Ishikawa (cell line): Measurements from ENCODE around the gene RANGAP1.

Experiments
- CEBPB ChIP-seq: IDR thresholded peaks from 2 replicates; pipeline ENCODE4 v1.6.1; 2012
- CREB1 ChIP-seq: IDR thresholded peaks from 2 replicates; pipeline ENCODE4 v1.6.1; 2012; ENCODE audit warnings: low read depth
- EGR1 ChIP-seq: IDR thresholded peaks from 2 replicates; pipeline ENCODE4 v1.6.1; 2012
- EP300 ChIP-seq: IDR thresholded peaks from 2 replicates; pipeline ENCODE4 v1.6.1; 2012; ENCODE audit warnings: borderline replicate concordance
- FOXM1 ChIP-seq: IDR thresholded peaks from 2 replicates; pipeline ENCODE4 v1.6.1; 2012; ENCODE audit warnings: low read depth, borderline replicate concordance
- NFIC ChIP-seq: IDR thresholded peaks from 2 replicates; pipeline ENCODE4 v1.6.1; 2012
- RAD21 ChIP-seq: IDR thresholded peaks from 2 replicates; pipeline ENCODE4 v1.6.1; 2012; ENCODE audit warnings: low read depth
- TAF1 ChIP-seq: IDR thresholded peaks from 2 replicates; pipeline ENCODE4 v1.6.1; 2012; ENCODE audit warnings: low read depth, mild to moderate bottlenecking
- TCF12 ChIP-seq: IDR thresholded peaks from 2 replicates; pipeline ENCODE4 v1.6.1; 2012; ENCODE audit warnings: low read depth
- TEAD4 ChIP-seq: IDR thresholded peaks from 2 replicates; pipeline ENCODE4 v1.6.1; 2012
- YY1 ChIP-seq: IDR thresholded peaks from 2 replicates; pipeline ENCODE4 v1.6.1; 2012; ENCODE audit warnings: low read depth
- ZBTB7A ChIP-seq: IDR thresholded peaks from 2 replicates; pipeline ENCODE4 v1.6.1; 2012; ENCODE audit warnings: low read depth
- TF ChIP-seq, protein P1 (sequence below): IDR thresholded peaks from 2 replicates; pipeline ENCODE4 v1.6.1; 2012
- TF ChIP-seq, protein P2 (sequence below): IDR thresholded peaks from 2 replicates; pipeline ENCODE4 v1.6.1; 2012
- TF ChIP-seq, protein P3 (sequence below): IDR thresholded peaks from 2 replicates; pipeline ENCODE4 v1.6.1; 2012; ENCODE audit warnings: low read depth, mild to moderate bottlenecking

Gene RANGAP1

DNA sequence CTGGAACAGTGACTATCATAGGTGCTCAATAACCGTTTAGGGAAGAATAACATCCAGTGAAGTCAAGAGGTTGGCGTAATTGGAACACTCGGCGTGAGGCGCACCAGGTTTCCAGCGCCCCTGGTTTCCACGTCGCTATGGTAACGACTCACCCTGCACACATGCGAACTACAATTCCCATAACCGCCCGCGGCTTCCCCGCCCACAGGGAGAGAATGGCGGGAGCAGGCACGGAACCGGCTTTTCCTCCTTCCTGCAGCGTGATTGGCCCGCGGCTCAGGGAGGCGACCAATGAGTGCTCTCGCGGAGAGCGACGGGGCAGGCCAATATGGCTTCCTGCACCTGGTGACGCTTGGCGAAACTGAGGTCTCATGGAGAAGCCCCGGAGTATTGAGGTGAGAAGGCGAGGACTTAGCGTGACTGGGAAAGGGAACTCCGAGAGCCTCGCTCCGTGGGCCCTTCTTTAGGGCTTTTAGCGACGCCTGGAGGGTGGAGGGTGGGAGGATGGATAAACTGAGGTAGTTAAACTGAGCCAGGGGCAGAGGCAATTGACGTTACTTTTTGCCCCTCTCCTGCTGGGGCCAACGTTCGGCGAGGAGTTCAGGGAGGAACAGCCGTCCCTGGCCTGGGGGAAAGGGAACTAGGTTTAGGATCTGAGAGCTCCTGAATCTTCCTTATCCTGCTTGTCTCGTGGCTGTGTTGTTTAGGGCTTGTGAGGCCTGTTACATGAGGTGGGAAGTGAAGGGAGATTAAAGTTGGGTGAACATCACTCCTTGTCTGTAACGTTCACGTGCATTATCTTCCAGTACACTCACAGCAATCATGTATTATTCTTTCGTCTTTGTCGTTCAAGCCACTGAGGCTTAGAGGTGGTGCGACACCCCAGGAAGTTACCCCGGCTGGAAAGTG is 80.7 kb downstream of the RANGAP1 start, which contains the start of gene L3MBTL2:
L3MBTL2 (plus strand) TSS at position 321 of the 909 bp plus-strand sequence; CDS start at position 372, 51 bp downstream.
- TF ChIP-seq, protein P1, sequence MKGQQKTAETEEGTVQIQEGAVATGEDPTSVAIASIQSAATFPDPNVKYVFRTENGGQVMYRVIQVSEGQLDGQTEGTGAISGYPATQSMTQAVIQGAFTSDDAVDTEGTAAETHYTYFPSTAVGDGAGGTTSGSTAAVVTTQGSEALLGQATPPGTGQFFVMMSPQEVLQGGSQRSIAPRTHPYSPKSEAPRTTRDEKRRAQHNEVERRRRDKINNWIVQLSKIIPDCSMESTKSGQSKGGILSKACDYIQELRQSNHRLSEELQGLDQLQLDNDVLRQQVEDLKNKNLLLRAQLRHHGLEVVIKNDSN = peak; percentile 38; the same call in 1 of the 2 replicates
- TF ChIP-seq YY1 = peak; percentile 96
- TF ChIP-seq TCF12 = 0 out of 2 replicates have a peak, but pooled peaks have one; percentile 38
- TF ChIP-seq CREB1 = no peak; the same call in 1 of the 2 replicates
- no peak for TF ChIP-seq CEBPB
- TF ChIP-seq, protein P2, sequence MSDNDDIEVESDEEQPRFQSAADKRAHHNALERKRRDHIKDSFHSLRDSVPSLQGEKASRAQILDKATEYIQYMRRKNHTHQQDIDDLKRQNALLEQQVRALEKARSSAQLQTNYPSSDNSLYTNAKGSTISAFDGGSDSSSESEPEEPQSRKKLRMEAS = peak; percentile 61
- TF ChIP-seq TAF1 = peak; percentile 92
- 0 out of 2 replicates have a peak, but pooled peaks have one; percentile 19 for TF ChIP-seq FOXM1

DNA sequence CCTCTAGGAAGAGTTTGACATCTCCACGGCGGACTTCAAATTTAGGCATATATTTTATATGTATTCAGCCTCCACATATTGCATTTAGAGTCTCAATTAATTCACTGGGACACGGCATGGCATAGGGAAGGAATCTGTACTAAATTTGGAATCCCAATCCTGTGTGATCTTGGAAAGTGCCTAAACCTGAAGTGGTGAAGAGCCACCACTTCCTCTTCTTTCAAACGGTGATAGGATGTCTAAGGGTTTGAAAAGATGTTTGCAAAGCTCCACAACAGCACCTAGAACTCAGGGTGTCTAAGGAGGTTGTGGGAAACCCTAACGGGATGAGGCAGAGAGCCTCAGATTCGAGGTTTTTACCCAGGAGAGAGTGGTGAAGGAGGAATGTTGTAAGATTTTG is 81.9 kb downstream of the RANGAP1 start:
- TF ChIP-seq ZBTB7A = no peak
- TF ChIP-seq FOXM1 = no peak
- TF ChIP-seq CEBPB = no peak
- no peak for TF ChIP-seq CREB1
- no peak for TF ChIP-seq NFIC
- TF ChIP-seq, protein P2 = no peak
- TF ChIP-seq YY1 = no peak
- no peak for TF ChIP-seq TCF12
- TF ChIP-seq RAD21 = no peak
- TF ChIP-seq EGR1 = no peak
- TF ChIP-seq, protein P3, sequence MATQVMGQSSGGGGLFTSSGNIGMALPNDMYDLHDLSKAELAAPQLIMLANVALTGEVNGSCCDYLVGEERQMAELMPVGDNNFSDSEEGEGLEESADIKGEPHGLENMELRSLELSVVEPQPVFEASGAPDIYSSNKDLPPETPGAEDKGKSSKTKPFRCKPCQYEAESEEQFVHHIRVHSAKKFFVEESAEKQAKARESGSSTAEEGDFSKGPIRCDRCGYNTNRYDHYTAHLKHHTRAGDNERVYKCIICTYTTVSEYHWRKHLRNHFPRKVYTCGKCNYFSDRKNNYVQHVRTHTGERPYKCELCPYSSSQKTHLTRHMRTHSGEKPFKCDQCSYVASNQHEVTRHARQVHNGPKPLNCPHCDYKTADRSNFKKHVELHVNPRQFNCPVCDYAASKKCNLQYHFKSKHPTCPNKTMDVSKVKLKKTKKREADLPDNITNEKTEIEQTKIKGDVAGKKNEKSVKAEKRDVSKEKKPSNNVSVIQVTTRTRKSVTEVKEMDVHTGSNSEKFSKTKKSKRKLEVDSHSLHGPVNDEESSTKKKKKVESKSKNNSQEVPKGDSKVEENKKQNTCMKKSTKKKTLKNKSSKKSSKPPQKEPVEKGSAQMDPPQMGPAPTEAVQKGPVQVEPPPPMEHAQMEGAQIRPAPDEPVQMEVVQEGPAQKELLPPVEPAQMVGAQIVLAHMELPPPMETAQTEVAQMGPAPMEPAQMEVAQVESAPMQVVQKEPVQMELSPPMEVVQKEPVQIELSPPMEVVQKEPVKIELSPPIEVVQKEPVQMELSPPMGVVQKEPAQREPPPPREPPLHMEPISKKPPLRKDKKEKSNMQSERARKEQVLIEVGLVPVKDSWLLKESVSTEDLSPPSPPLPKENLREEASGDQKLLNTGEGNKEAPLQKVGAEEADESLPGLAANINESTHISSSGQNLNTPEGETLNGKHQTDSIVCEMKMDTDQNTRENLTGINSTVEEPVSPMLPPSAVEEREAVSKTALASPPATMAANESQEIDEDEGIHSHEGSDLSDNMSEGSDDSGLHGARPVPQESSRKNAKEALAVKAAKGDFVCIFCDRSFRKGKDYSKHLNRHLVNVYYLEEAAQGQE = no peak
- TF ChIP-seq TEAD4 = no peak
- no peak for TF ChIP-seq EP300
- TF ChIP-seq TAF1 = no peak
- TF ChIP-seq, protein P1 = no peak

DNA sequence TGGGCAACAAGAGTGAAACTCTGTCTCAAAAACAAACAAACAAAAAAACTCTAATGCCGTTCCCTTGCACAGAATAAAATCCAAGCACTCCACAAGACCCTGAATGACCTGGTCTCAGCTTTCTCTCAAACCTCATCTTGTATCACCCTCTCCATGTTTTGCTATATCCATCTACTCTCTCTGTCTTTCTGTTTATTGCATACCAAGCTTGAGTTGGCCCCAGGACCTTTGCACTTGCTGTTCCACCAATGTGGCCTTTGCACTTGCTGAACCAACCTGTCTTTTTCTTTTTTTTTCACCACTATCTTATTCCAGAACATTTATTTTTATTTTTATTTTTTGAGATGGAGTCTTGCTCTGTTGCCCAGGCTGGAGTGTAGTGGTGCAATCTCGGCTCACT is 82.9 kb downstream of the RANGAP1 start:
- no peak for TF ChIP-seq FOXM1
- no peak for TF ChIP-seq YY1
- TF ChIP-seq, protein P3 = no peak
- no peak for TF ChIP-seq CEBPB
- TF ChIP-seq TAF1 = no peak
- TF ChIP-seq, protein P1 = no peak
- TF ChIP-seq CREB1 = no peak
- TF ChIP-seq RAD21 = no peak
- no peak for TF ChIP-seq EP300
- TF ChIP-seq NFIC = no peak
- TF ChIP-seq ZBTB7A = no peak
- TF ChIP-seq EGR1 = no peak

DNA sequence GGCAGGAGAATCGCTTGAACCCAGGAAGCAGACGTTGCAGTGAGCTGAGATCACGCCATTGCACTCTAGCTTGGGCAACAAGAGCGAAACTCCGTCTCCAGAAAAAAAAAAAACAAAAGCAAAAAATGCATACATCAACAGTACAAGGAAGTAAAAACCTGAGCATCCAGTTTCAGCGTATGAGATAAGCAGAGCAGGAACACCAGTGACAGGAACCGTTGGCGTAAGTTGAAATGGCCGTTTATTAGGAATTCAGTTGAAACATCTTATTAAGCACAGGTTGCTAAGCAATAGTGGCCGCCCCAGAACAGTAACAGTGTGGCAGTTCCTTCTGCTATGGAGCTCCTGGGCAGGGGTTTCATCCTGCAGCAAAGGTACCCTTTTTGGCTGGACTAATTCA is 84.8 kb downstream of the RANGAP1 start:
- TF ChIP-seq TCF12 (no peak), TEAD4 (no peak), EGR1 (no peak), TAF1 (no peak), CEBPB (no peak), FOXM1 (no peak), EP300 (no peak), CREB1 (no peak), RAD21 (no peak), YY1 (no peak), ZBTB7A (no peak), NFIC (no peak)
- TF ChIP-seq, protein P1 = no peak
- TF ChIP-seq, protein P3 = no peak
- TF ChIP-seq, protein P2 = no peak
